ENCODE results near the gene ZNF503. TPM values are rescaled to one million over a fixed set of nuclear protein-coding genes. Genes with fewer than 3 reads are reported as not detected.

ZNF503 gene
- total and polyA plus RNA-seq, 10 of the 15 experiments (the other 5 are each of a cell fraction or from before 2014, with no cell fraction given), result 0.05 to 1.1 (median 0.11) TPM; not detected in 1

DNA sequence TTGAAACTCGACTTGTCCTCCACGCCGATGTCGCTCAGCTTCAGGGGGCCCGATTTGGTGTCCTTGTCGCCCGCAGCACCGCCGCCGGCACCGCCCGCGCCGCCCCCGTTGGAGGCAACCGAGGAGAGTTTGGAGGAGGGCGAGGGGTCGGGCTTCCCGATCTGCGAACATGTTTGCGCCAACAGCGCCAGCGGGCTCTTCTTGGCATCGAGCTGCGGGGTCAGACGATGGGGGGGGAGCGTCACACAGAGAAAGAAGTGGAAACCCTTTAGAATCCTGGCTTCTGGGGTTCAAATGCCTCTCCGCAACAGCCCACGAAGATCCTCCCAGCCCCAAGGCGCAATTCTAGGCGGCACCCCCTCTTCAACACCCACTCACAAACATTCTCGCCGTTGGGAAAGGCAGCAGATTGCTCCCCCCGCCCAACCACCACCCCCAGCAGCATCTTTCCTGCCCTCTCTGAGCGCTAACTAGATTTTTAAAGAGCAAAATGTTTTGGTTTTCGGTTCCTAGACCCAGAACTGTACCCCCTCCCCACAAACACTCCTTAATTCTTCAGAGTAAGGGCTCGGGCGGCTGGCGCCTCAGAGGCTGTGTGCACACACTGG, 1.3 kb downstream of the ZNF503 start:
- peaks cover 8 to 13% of the 10 kb centered on the region in 2 experiments for H3K27me3 ChIP-seq (replicated peaks in 1 of 2; ENCODE audit: control insufficient read depth in 2 of 2, insufficient read depth in 2 of 2, low read length in 1 of 2)

More for the DNA sequence above, 1.3 kb downstream of the ZNF503 start:
- H3K9ac ChIP-seq (ENCODE audit: control insufficient read depth, insufficient read depth, low read length), result no peak overlapping the region
- no peak for FAIRE-seq
- in situ Hi-C loops (cut with MboI), result no loop called here
- no peaks in the 10 kb centered on the region; the same call in 1 of the 2 replicates for H3K4me1 ChIP-seq (ENCODE audit: control insufficient read depth, insufficient read depth, low read length)
- CTCF ChIA-PET, result interaction anchor here (0.7 to 5.7 kb wide), 10 partner anchors 153 to 903 kb away, joined by 3 to 38 read pairs (median 7); no protein-coding TSS in a partner anchor
- peak overlapping the region; percentile 55; the same call in 1 of the 2 replicates for H3K4me3 ChIP-seq
- no peak overlapping the region for H2AFZ ChIP-seq (ENCODE audit: control insufficient read depth, low read depth, low read length)
- H3K27ac ChIP-seq (ENCODE audit: control insufficient read depth, insufficient read depth), result no peak overlapping the region
- no peak for ATAC-seq
- peak overlapping the region; percentile 82; the same call in 1 of the 2 replicates for H3K4me2 ChIP-seq (ENCODE audit: control insufficient read depth, insufficient read depth)
- POLR2A ChIA-PET, result no interaction called here
- H4K20me1 ChIP-seq (ENCODE audit: control insufficient read depth, insufficient read depth), result no peaks in the 10 kb centered on the region
- no peak for DNase-seq (ENCODE audit: low read depth, low spot score)
- 2% methylated on average over 38 of the region's 39 CpGs for WGBS (ENCODE audit: insufficient coverage, insufficient replicate concordance, low lambda C conversion rate, missing lambda C conversion rate)
- RAD21 ChIA-PET (ENCODE audit: unreplicated experiment), result interaction anchor here (0.6 to 3.9 kb wide), 14 partner anchors 9 to 903 kb away, joined by 3 to 38 read pairs (median 4); no protein-coding TSS in a partner anchor
- intact Hi-C loops (cut with micrococcal nuclease; ENCODE audit: unreplicated experiment), result loop anchor here (2.0 to 10.0 kb wide), 6 partner anchors 142 to 905 kb away; no protein-coding TSS in a partner anchor
- no peaks in the 10 kb centered on the region for H3K79me2 ChIP-seq (ENCODE audit: control insufficient read depth, insufficient read depth, low read length)
- TSS peak; percentile 81 for BruUV-seq (replicated peaks)
- H3K9me3 ChIP-seq (replicated peaks; ENCODE audit: control insufficient read depth, insufficient read depth, low read length), result no peaks in the 10 kb centered on the region; the same call in 2 of the 3 replicates
- TF ChIP-seq, protein P1, sequence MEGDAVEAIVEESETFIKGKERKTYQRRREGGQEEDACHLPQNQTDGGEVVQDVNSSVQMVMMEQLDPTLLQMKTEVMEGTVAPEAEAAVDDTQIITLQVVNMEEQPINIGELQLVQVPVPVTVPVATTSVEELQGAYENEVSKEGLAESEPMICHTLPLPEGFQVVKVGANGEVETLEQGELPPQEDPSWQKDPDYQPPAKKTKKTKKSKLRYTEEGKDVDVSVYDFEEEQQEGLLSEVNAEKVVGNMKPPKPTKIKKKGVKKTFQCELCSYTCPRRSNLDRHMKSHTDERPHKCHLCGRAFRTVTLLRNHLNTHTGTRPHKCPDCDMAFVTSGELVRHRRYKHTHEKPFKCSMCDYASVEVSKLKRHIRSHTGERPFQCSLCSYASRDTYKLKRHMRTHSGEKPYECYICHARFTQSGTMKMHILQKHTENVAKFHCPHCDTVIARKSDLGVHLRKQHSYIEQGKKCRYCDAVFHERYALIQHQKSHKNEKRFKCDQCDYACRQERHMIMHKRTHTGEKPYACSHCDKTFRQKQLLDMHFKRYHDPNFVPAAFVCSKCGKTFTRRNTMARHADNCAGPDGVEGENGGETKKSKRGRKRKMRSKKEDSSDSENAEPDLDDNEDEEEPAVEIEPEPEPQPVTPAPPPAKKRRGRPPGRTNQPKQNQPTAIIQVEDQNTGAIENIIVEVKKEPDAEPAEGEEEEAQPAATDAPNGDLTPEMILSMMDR (IDR thresholded peaks at IDR 0.05 in 2 of 3, conservative IDR thresholded peaks at IDR 0.05 in 1 of 3; ENCODE audit: control insufficient read depth in 2 of 3, extremely low read depth in 1 of 3, insufficient read depth in 1 of 3, low read depth in 3 of 3, low read length in 3 of 3), result no peak
- TF ChIP-seq TARDBP (IDR thresholded peaks at IDR 0.05; ENCODE audit: borderline replicate concordance), result no peak
- no peak for TF ChIP-seq CHD2 (IDR thresholded peaks at IDR 0.05; ENCODE audit: borderline replicate concordance, low read depth, low read length)
- no peak for TF ChIP-seq NFYA (IDR thresholded peaks at IDR 0.05; ENCODE audit: borderline replicate concordance, low read depth, low read length)
- TF ChIP-seq MTA3 (IDR thresholded peaks at IDR 0.05; ENCODE audit: borderline replicate concordance, low read length), result no peak
- no peak for TF ChIP-seq BMI1 (IDR thresholded peaks at IDR 0.05; ENCODE audit: borderline replicate concordance)
- 0 out of 2 replicates have a peak, but pooled peaks have one; percentile 0 for TF ChIP-seq IKZF1 (conservative IDR thresholded peaks at IDR 0.05)
- TF ChIP-seq, protein P2, sequence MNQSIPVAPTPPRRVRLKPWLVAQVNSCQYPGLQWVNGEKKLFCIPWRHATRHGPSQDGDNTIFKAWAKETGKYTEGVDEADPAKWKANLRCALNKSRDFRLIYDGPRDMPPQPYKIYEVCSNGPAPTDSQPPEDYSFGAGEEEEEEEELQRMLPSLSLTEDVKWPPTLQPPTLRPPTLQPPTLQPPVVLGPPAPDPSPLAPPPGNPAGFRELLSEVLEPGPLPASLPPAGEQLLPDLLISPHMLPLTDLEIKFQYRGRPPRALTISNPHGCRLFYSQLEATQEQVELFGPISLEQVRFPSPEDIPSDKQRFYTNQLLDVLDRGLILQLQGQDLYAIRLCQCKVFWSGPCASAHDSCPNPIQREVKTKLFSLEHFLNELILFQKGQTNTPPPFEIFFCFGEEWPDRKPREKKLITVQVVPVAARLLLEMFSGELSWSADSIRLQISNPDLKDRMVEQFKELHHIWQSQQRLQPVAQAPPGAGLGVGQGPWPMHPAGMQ (IDR thresholded peaks at IDR 0.05; ENCODE audit: borderline replicate concordance), result no peak
- TF ChIP-seq EZH2 (IDR thresholded peaks at IDR 0.05; ENCODE audit: borderline replicate concordance, control insufficient read depth, low read depth, low read length), result 0 out of 2 replicates have a peak, but pooled peaks have one; percentile 8
- TF ChIP-seq FOXK2 (IDR thresholded peaks at IDR 0.05), result no peak
- TF ChIP-seq NBN (IDR thresholded peaks at IDR 0.05), result no peak
- SMC1A ChIA-PET (ENCODE audit: uncharacterized antibody, unreplicated experiment), result interaction anchor here (0.6 to 4.3 kb wide), 10 partner anchors 30 to 1146 kb away, joined by 3 to 19 read pairs (median 6); partner anchors contain the start of gene LRMDA
- no peaks in the 10 kb centered on the region for H3K36me3 ChIP-seq (ENCODE audit: control insufficient read depth in 2 of 2, insufficient read depth in 2 of 2, low read length in 1 of 2)

All from GM12878 (cell line).